Measurements from ENCODE around the gene ZBTB47. TPM values are rescaled to one million over a fixed set of nuclear protein-coding genes. Genes with fewer than 3 reads are reported as not detected.

The ZBTB47 gene
- total RNA-seq, 1 donor from 2014 or later = 4.4 TPM

- Histone ChIP-seq H3K27ac (no peak overlapping the region), H3K9ac (no peak overlapping the region), H3F3A (ENCODE audit: low read depth) (peaks cover 14% of the 10 kb centered on the region), H4K20me1 (ENCODE audit: low read depth) (peaks cover 96% of the 10 kb centered on the region), H3K4me1 (peaks cover 2% of the 10 kb centered on the region), H3K4me3 (no peak overlapping the region), H3K36me3 (no peaks in the 10 kb centered on the region), H3K4me2 (no peak overlapping the region), H2AFZ (replicated peaks) (no peak overlapping the region), H3K9me3 (ENCODE audit: low read depth) (no peaks in the 10 kb centered on the region), H3K79me2 (ENCODE audit: low read depth) (peaks cover 100% of the 10 kb centered on the region), H3K27me3 (no peaks in the 10 kb centered on the region)
- Mint-ChIP-seq H3K4me1 (peaks cover under 1% of the 10 kb centered on the region), H3K27ac (no peak overlapping the region), H3K4me3 (no peak overlapping the region), H3K36me3 (peaks cover 19% of the 10 kb centered on the region), H3K27me3 (ENCODE audit: insufficient read depth, low read depth) (no peaks in the 10 kb centered on the region), H3K9me3 (no peaks in the 10 kb centered on the region)
- no peak for DNase-seq (ENCODE audit: low spot score)
- TF ChIP-seq EZH2phosphoT487 (IDR thresholded peaks at IDR 0.05) (no peak), EZH2 (IDR thresholded peaks at IDR 0.05) (no peak), CTCF (IDR thresholded peaks at IDR 0.05) (no peak)
These were observed 42.5 kb upstream of the ZBTB47 start for GRCh38 chr3:42610976-42611375.

DNA sequence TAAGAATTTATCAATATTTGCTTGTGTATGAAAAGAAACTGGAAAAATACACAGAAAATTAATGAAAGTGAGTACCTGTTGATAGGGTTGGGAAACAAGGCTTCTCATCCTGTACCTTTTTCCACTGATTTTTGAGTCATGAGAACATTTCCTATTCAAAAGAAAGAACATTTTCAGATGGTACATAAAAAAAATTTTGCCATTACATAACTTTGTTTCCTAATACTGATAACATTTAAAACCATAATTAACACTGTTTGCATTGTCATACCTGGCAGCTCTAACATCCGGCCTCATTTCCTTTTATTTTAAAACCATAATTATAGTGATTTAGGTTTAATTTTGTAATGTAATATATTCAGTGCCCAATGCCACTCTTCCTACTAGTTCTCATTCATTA, 41.3 kb upstream of the ZBTB47 start:
- H3K4me3 Mint-ChIP-seq = no peak overlapping the region

DNA sequence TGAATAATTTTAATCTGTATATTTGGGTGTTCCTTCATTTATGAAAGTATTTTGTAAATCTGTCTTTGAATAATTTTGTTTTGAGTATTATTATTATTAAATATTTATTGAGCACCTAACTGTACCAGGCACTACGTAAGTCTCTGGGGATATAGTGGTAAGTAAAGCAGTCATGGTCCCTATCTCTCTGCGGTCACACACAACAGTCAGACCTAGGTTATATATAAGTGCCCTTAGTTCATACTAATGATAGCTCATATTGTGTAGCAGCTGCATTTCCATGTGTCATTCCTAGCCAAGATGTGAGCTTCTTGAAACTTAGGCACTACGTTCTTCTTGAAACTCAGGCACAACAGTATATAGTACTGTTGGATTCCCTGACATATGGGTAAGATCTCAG, 40.6 kb upstream of the ZBTB47 start:
- no peak overlapping the region for H3K27ac ChIP-seq
- no peak overlapping the region for H3K27ac Mint-ChIP-seq
- DNase-seq (ENCODE audit: low spot score) = no peak
- H3K36me3 Mint-ChIP-seq = peaks cover 9% of the 10 kb centered on the region
- H3K9me3 ChIP-seq (ENCODE audit: low read depth) = no peaks in the 10 kb centered on the region
- H3K4me1 ChIP-seq = no peaks in the 10 kb centered on the region
- no peaks in the 10 kb centered on the region for H3K27me3 ChIP-seq
- H4K20me1 ChIP-seq (ENCODE audit: low read depth) = peaks cover 96% of the 10 kb centered on the region
- no peak overlapping the region for H3K4me3 Mint-ChIP-seq
- no peaks in the 10 kb centered on the region for H3K9me3 Mint-ChIP-seq
- H3K9ac ChIP-seq = no peak overlapping the region
- no peak overlapping the region for H3K4me3 ChIP-seq
- H3F3A ChIP-seq (ENCODE audit: low read depth) = peaks cover 14% of the 10 kb centered on the region
- peaks cover 100% of the 10 kb centered on the region for H3K79me2 ChIP-seq (ENCODE audit: low read depth)
- no peaks in the 10 kb centered on the region for H3K4me1 Mint-ChIP-seq
- H3K4me2 ChIP-seq = no peak overlapping the region
- H2AFZ ChIP-seq (replicated peaks) = no peak overlapping the region
- H3K27me3 Mint-ChIP-seq (ENCODE audit: insufficient read depth, low read depth) = no peaks in the 10 kb centered on the region
- no peak for TF ChIP-seq CTCF (IDR thresholded peaks at IDR 0.05)
- no peak for TF ChIP-seq EZH2phosphoT487 (IDR thresholded peaks at IDR 0.05)
- no peak for TF ChIP-seq EZH2 (IDR thresholded peaks at IDR 0.05)
- peaks cover 6% of the 10 kb centered on the region for H3K36me3 ChIP-seq

More for the DNA sequence above, 41.3 kb upstream of the ZBTB47 start:
- Histone ChIP-seq H3K36me3 (peaks cover 2% of the 10 kb centered on the region), H2AFZ (replicated peaks) (no peak overlapping the region), H3K27ac (no peak overlapping the region), H4K20me1 (ENCODE audit: low read depth) (peaks cover 96% of the 10 kb centered on the region), H3F3A (ENCODE audit: low read depth) (peaks cover 14% of the 10 kb centered on the region), H3K27me3 (no peaks in the 10 kb centered on the region), H3K4me2 (no peak overlapping the region), H3K4me1 (no peaks in the 10 kb centered on the region), H3K4me3 (no peak overlapping the region), H3K9me3 (ENCODE audit: low read depth) (no peaks in the 10 kb centered on the region), H3K79me2 (ENCODE audit: low read depth) (peaks cover 100% of the 10 kb centered on the region), H3K9ac (no peak overlapping the region)
- Mint-ChIP-seq H3K9me3 (no peaks in the 10 kb centered on the region), H3K27ac (no peak overlapping the region), H3K27me3 (ENCODE audit: insufficient read depth, low read depth) (no peaks in the 10 kb centered on the region), H3K36me3 (peaks cover 15% of the 10 kb centered on the region), H3K4me1 (no peaks in the 10 kb centered on the region)
- no peak for TF ChIP-seq CTCF (IDR thresholded peaks at IDR 0.05)
- no peak for TF ChIP-seq EZH2 (IDR thresholded peaks at IDR 0.05)
- no peak for TF ChIP-seq EZH2phosphoT487 (IDR thresholded peaks at IDR 0.05)
- DNase-seq (ENCODE audit: low spot score) = no peak

Data from neural progenitor cell (in vitro differentiated cells).